NK-92 (cell line): ENCODE measurements around the gene NKAIN4.
"Not testable (repeated sequence)": the region's sequence is repeated elsewhere in the genome, so short reads cannot be mapped to it uniquely, and the experiment has no call there.

ENCODE experiments used
- DNase-seq: peaks from one replicate; lab custom pipeline; 2025; ENCODE audit not compliant: unreplicated experiment; lab: John Stamatoyannopoulos, UW

Gene NKAIN4

DNA sequence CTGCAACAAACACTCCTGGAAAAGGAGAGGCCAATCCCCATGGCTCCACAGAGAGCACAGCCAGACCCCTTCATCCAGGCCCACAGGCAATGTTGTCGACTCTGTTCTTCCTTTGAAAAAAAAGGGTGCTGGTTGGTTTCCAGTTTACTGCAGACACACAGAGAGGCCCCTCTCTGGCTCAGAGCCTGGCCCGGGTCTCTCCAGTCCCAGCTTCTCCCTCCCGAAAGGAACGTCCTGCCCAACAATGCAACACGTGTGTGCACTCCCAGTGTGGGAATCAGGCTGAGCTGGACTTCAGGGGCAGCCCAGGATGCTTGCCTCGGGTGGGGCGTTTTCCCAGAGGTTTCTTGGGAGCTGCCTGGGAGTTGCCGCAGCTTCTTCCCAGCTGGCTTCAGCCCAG is 4.5 kb upstream of the NKAIN4 start:
- no peak for DNase-seq

GRCh38 chr20:63257629-63258028 is 3.4 kb upstream of the NKAIN4 start:
- no peak for DNase-seq

DNA sequence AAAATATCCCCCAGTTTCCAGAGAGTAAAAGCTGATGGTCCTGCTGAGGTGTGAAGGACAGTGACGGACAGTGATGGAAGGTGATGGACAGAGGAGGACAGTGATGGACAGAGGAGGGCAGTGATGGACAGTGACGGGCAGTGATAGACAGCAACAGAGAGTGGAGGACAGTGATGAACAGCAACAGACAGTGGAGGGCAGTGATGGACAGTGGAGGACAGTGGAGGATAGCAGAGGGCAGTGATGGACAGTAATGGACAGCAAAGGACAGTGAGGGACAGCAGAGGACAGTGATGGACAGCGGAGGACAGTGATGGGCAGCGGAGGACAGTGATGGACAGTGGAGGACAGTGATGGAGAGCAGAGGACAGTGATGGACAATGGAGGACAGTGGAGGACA is 2.7 kb upstream of the NKAIN4 start:
- no peak for DNase-seq

GRCh38 chr20:63255931-63256704 is 1.9 kb upstream of the NKAIN4 start:
- DNase-seq, result no peak

- DNase-seq, result no peak
Observed at GRCh38 chr20:63254606-63255384, 532 bp upstream of the NKAIN4 start.

GRCh38 chr20:63253438-63254231 is 628 bp downstream of the NKAIN4 start:
- no peak for DNase-seq

- no peak for DNase-seq
Observed at GRCh38 chr20:63253065-63253437, 1.2 kb downstream of the NKAIN4 start.

GRCh38 chr20:63252284-63252711 is 2.0 kb downstream of the NKAIN4 start:
- DNase-seq, result no peak

GRCh38 chr20:63251350-63251749 is 2.9 kb downstream of the NKAIN4 start:
- DNase-seq, result not testable (repeated sequence)

DNA sequence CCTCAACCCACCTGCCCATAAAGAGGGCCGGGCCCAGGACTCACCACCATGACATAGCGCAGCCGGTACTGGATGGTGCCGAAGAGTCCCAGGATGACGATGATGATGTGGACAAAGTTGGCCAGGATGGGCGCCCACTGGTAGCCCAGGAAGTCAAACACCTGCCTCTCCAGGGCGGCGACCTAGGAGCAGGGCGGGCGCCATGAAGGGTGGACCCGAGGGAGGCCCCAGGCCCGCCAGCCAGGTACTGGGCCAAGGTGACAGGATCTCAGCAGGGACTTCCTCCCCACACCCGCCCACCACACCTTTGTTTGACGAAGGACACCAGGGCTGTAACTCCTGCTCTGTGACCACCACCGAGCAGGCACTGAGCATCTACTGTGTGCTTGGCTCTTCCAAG is 4.4 kb downstream of the NKAIN4 start:
- DNase-seq, result no peak

- DNase-seq, result no peak
Observed at GRCh38 chr20:63248835-63249591, 5.2 kb downstream of the NKAIN4 start.

GRCh38 chr20:63247671-63248228 is 6.5 kb downstream of the NKAIN4 start:
- DNase-seq, result no peak

GRCh38 chr20:63246490-63247288 is 7.6 kb downstream of the NKAIN4 start:
- no peak for DNase-seq

DNA sequence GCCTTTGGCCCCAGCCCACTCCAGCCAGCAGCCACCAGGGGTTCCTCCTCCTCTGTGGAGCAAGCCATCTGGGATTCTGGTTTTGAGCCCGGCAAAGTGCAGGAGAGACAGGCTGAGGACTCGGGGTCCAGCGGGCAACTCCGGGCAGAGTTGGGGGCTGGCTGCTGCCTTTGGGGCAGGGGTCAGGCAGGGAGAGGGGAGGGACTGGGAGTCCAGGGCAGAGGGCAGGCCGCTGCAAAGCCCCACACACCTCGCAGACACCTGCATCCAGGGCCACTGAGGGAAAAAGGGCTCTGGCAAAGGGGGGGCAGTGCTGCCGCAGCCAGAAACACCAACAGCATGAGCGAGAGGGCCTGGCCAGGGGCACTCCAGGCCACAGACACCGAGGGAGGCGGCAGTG is 9.8 kb downstream of the NKAIN4 start:
- no peak for DNase-seq

DNA sequence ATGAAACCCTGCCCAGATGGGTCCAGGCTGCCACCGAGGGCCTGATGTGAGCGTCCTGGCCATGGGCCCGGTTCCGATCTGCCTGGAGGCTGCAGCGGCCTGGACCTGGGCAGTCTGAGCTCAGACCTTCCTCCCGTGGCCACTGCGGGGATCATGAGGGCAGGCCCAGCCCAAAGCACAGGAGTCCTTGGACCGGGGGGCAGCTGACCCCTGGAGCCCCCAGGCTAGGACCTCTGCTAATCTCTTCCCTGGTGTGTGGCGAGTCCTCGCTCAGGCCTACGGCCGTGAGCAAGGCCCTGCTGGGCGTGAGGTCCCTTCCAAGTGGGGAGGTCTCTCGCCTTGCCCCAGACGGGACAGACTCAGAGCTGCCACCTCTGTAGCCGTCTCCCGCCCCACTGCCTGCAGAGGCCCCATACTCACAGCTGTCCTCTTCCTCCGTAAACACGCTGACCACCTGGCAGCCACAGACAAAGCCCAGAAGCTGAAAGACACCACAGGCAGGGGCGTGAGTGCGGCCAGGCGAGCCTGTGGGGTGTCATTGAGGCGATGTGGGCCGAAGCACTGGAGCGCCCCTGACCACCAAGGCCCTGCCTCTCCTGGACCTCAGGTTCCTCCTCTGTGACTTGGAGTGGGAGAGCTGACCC is 10.5 kb downstream of the NKAIN4 start:
- no peak for DNase-seq

DNA sequence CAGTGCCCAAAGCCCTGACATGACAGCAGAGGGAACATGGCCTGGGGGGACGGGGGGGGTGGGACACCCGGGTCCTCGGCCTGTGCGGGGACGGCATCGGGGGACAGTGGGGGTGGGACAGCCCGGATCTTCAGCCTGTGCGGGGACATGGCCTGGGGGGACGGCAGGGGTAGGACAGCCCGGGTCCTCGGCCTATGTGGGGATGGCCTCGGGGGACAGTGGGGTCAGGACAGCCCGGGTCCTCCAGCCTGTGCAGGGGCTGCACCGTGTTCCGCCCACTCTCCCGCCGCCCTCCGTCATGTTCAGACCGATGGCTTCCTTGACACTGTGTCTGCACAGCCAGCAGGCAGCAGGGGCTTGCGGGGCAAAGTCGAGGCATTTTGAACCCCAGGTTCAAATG is 11.5 kb downstream of the NKAIN4 start:
- no peak for DNase-seq

- DNase-seq, result no peak
Observed at GRCh38 chr20:63241272-63241671, 13.0 kb downstream of the NKAIN4 start.

DNA sequence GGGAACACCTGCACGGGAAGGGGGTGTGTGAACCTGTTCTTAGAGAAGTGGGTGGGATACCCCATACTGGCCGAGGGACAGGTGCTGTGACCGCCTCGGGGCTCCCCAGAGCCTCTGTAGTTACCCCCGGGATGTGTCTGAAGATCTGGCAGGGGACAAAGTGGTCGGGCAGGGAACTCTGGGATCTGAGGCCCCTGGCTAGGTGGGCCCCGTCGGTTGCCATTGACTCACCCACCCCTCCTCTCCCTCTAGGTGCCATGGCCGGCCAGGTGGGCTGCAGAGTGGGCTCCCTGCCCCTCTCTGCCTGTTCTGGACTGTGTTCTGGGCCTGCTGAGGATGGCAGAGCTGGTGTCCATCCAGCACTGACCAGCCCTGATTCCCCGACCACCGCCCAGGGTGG is 14.3 kb downstream of the NKAIN4 start:
- no peak for DNase-seq

DNA sequence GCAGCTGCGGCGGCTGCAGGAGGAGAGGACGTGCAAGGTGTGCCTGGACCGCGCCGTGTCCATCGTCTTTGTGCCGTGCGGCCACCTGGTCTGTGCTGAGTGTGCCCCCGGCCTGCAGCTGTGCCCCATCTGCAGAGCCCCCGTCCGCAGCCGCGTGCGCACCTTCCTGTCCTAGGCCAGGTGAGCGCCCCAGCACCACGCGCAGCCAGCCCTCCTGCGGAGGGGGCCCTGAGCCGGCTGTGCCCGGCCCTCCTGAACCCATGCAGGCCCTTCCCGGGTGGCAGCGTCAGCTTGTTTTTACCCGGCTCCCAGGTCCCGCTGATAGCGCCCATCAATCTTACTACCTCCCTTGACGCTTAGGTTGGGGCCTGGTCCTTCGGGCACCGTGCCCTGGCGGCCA is 14.8 kb downstream of the NKAIN4 start:
- no peak for DNase-seq
